HUES48 (cell line): ENCODE data around the gene NR2F6.

Experiments used
- H3K27ac ChIP-seq: one replicate; pipeline ENCODE4 v1.7.0; 2013; ENCODE audit warnings: low read depth, low read length, inconsistent platforms
- H3K27me3 ChIP-seq: 2 replicates; pipeline ENCODE4 v1.6.1; 2013; ENCODE audit warnings: mild to moderate bottlenecking, low read length; ENCODE audit not compliant: control insufficient read depth, insufficient read depth
- H3K36me3 ChIP-seq: 2 replicates; pipeline ENCODE4 v1.6.1; 2013; ENCODE audit warnings: low read length; ENCODE audit not compliant: control insufficient read depth, insufficient read depth
- H3K4me1 ChIP-seq: 2 replicates; pipeline ENCODE4 v1.6.1; 2013; ENCODE audit warnings: mild to moderate bottlenecking, low read length; ENCODE audit not compliant: control insufficient read depth, insufficient read depth
- H3K4me3 ChIP-seq: 2 replicates; pipeline ENCODE4 v1.5.1; 2013; ENCODE audit warnings: mild to moderate bottlenecking, low read depth, low read length
- H3K9ac ChIP-seq: 2 replicates; pipeline ENCODE4 v1.6.1; 2013; ENCODE audit warnings: mild to moderate bottlenecking, low read depth, low read length, moderate library complexity
- H3K9me3 ChIP-seq: 2 replicates; pipeline ENCODE4 v1.6.1; 2013; ENCODE audit warnings: low read length; ENCODE audit not compliant: control insufficient read depth, insufficient read depth

Gene NR2F6

DNA sequence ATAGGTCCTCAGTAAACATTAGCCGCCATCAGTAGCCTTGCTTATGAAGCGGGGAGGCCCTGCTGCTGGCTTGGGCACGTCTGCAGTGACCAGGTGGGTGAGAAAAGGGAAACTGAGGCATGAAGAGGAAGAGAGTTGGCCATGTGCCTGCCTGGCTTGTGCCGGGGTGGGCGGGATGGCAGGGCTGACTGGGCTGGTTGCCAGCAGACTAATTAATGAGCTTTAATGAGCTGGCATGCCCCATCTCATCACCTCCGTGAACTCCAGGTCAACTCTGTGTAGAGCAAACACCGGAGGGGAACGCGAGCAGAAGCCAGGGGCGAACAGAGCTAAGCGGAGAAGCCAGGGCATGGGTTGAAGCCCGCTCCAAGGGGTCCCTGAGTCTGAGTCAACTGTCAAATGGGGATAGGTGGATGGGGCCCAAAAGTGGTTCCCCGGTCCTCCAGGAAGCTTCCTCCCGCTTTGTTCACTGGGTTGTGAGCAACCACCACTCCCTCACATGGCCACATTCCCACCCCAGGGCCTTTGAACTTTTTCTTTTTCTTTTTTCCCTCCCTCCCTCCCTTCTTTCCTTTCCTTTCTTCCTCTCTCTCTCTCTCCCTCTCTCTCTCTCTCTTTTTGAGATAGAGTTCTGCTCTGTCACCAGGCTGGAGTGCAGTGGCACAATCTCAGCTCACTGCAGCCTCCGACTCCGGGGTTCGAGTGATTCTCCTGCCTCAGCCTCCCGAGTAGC lies 8.7 kb downstream of the NR2F6 start:
- peaks cover 39% of the 10 kb centered on the region for H3K36me3 ChIP-seq
- no peak overlapping the region for H3K4me3 ChIP-seq
- no peak overlapping the region for H3K9ac ChIP-seq
- no peaks in the 10 kb centered on the region for H3K9me3 ChIP-seq
- no peaks in the 10 kb centered on the region for H3K27me3 ChIP-seq
- H3K27ac ChIP-seq: peak overlapping the region; percentile 71
- H3K4me1 ChIP-seq: peaks cover 13% of the 10 kb centered on the region; the same call in 1 of the 2 replicates

DNA sequence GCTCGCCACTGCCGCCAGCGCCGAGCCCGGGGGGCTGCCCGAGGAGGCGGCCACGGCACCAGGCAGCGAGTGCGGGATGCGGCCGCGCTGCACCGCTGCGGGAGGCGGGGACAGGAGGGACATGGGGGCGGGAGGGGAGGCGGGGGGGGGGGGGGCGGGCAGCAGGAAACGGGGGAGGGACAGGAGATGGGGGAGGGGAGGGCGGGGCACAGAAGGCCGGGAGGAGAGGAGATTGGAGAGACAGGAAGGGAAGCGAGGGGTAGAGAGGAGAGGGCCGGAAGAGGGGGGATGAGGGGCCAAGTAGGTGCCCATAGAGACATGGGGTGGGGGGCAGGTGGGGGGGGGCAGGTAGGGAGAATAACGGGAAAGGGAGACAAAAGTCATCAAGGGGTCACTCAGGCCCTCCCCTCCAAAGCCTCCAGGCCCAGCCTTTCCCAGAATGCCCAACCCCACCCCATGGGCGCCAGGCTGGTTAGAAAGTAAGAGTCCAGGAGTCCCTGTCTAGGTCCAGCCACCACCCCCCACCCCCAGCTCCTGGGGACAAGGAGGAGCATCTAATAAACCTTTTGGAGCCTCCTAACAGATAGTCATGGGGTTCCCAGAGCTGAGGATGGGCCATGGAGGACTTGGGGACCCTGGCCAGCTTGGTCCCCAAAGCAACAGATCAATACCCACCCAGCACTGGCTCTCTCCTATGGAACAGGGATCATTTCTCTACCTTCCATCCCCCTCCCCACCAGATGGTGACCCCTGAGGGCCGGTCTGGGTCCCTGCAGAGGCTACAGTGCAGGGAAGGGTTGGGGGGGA lies 9.5 kb downstream of the NR2F6 start:
- H3K27me3 ChIP-seq: no peaks in the 10 kb centered on the region
- H3K9me3 ChIP-seq: no peaks in the 10 kb centered on the region
- H3K4me3 ChIP-seq: peak overlapping the region; percentile 75
- H3K9ac ChIP-seq: peak overlapping the region; percentile 53
- peaks cover 13% of the 10 kb centered on the region; the same call in 1 of the 2 replicates for H3K4me1 ChIP-seq
- H3K27ac ChIP-seq: peak overlapping the region; percentile 89
- H3K36me3 ChIP-seq: peaks cover 45% of the 10 kb centered on the region

DNA sequence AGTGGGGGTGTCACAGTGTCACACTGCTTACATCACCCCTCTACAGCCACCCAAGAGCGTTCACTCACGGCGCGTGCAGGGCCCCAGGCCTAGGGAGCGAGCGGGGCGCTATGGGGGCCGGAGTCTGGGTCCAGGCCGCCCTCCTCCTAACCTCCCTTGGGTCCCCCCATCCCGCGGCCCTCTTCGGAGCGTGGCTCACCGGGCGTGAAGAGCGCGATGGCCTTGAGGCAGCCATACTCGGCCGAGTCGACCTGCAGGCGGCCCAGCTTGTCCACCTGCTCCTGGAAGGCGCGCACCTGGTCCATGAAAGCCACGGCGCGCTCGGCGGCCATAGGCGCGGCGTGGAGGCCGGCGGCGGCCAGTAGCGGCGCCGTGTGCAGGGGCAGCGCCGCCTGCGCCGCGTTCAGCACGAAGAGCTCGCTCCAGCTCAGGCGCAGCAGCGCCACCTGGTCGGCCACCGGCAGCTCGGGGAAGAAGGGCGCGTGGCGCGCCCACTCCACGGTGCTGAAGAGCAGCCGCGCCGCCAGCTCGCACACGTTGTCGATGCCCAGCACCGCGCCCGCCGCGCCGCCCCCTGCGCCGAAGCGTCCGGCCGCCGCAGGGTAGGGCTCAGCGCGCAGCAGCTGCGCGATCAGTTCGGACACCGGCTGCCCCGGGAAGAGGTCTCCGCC lies 10.3 kb downstream of the NR2F6 start:
- peaks cover 13% of the 10 kb centered on the region; the same call in 1 of the 2 replicates for H3K4me1 ChIP-seq
- H3K9ac ChIP-seq: peak overlapping the region; percentile 53
- H3K4me3 ChIP-seq: peak overlapping the region; percentile 75
- peaks cover 52% of the 10 kb centered on the region for H3K36me3 ChIP-seq
- H3K27ac ChIP-seq: peak overlapping the region; percentile 89
- H3K9me3 ChIP-seq: no peaks in the 10 kb centered on the region
- H3K27me3 ChIP-seq: no peaks in the 10 kb centered on the region

DNA sequence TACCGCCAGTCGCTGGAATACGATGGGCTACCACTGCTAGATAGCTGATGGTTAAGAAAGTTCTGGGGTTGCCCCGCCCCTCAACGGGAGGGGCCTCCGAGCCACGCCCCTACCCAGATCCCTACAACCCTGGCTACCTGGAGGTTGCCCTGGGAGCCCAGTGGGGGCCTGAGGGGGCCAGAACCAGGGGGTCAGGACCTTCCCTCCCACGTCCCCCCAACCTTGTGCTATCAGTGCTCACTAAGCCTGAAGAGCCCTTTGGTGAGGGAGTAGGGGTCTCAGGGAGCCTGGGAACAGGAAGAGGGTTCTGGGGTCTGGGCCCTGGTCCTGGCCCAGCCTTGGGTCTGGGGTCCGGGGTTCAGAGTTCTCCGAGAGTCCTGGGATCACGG lies 10.8 kb downstream of the NR2F6 start:
- Histone ChIP-seq H3K4me1 (peaks cover 13% of the 10 kb centered on the region; the same call in 1 of the 2 replicates), H3K9me3 (no peaks in the 10 kb centered on the region), H3K9ac (peak overlapping the region; percentile 53; the same call in 1 of the 2 replicates), H3K36me3 (peaks cover 51% of the 10 kb centered on the region), H3K27ac (peak overlapping the region; percentile 89), H3K4me3 (peak overlapping the region; percentile 75), H3K27me3 (no peaks in the 10 kb centered on the region)

DNA sequence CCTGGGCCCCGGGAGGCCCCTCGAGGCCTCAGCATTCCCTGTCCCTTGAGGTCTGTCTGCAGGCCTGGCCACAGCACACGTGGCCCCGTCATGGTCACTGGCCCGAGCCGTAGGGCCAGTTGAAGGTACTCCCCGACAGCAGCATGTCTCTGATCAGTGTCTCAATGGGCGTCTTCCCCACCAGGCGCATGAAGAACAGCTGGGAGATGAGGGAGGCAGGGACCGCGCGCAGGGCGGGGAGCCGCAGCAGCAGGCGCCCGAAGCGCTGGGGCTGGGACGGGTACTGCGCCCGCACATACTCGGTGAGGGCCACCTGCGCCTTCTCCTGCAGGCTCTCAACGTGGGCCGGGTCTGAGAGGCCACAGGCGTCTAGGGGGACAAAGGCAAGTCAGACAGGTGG lies 13.5 kb downstream of the NR2F6 start:
- peaks cover 42% of the 10 kb centered on the region for H3K36me3 ChIP-seq
- H3K27me3 ChIP-seq: no peaks in the 10 kb centered on the region
- peaks cover 13% of the 10 kb centered on the region; the same call in 1 of the 2 replicates for H3K4me1 ChIP-seq
- H3K9ac ChIP-seq: no peak overlapping the region
- H3K27ac ChIP-seq: no peak overlapping the region
- no peaks in the 10 kb centered on the region for H3K9me3 ChIP-seq
- no peak overlapping the region for H3K4me3 ChIP-seq

DNA sequence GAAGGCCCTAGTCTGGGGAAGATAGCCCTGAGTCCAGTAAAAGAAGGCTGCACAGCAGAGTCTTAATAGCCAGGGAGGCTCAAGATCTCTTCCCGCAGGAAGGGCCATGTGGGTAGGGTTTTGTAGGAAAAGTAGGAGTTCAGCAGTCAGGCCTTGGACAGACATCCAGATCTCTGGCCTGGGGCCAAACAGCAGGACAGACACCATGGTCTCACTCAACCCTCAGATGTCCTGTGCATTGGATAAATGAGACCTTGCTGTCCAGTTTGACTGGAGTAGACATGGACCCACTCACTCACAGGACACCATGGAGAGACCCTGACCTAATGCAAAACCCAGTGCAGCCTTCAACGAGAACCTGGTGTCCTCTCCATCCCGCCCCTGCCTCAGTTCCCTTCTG lies 15.8 kb downstream of the NR2F6 start:
- no peaks in the 10 kb centered on the region for H3K9me3 ChIP-seq
- no peaks in the 10 kb centered on the region for H3K27me3 ChIP-seq
- peaks cover 4% of the 10 kb centered on the region; the same call in 1 of the 2 replicates for H3K4me1 ChIP-seq
- peaks cover 42% of the 10 kb centered on the region for H3K36me3 ChIP-seq
- no peak overlapping the region for H3K27ac ChIP-seq
- H3K9ac ChIP-seq: no peak overlapping the region
- H3K4me3 ChIP-seq: no peak overlapping the region

DNA sequence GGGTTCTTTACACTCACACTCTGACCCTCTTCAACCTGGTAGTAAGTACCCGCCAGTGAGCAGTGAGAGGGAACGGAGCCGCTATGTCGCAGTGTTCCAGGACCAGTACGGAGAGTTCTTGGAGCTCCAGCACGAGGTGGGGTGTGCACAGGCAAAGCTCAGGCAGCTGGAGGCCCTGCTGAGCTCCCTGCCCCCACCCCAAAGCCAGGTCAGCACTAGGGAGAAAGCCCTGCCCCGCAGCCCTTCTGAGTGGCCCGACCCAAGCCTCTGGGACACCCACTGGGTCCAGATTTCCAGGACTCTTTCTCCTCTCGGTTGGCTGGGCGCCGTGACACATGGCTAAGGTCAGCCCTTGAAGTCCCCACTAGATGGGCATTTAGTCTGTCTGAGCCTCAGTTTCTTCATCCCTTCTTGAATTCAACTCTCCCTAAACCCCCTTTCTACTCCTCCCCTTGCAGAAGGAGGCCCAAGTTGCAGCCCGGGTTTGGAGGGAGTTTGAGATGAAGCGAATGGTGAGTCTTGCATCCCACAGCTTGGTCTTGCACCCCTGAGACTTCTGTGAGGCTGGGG lies 17.8 kb downstream of the NR2F6 start:
- no peak overlapping the region for H3K4me3 ChIP-seq
- H3K9me3 ChIP-seq: no peaks in the 10 kb centered on the region
- no peaks in the 10 kb centered on the region for H3K27me3 ChIP-seq
- H3K9ac ChIP-seq: no peak overlapping the region
- H3K27ac ChIP-seq: no peak overlapping the region
- no peaks in the 10 kb centered on the region for H3K4me1 ChIP-seq
- H3K36me3 ChIP-seq: peaks cover 29% of the 10 kb centered on the region

DNA sequence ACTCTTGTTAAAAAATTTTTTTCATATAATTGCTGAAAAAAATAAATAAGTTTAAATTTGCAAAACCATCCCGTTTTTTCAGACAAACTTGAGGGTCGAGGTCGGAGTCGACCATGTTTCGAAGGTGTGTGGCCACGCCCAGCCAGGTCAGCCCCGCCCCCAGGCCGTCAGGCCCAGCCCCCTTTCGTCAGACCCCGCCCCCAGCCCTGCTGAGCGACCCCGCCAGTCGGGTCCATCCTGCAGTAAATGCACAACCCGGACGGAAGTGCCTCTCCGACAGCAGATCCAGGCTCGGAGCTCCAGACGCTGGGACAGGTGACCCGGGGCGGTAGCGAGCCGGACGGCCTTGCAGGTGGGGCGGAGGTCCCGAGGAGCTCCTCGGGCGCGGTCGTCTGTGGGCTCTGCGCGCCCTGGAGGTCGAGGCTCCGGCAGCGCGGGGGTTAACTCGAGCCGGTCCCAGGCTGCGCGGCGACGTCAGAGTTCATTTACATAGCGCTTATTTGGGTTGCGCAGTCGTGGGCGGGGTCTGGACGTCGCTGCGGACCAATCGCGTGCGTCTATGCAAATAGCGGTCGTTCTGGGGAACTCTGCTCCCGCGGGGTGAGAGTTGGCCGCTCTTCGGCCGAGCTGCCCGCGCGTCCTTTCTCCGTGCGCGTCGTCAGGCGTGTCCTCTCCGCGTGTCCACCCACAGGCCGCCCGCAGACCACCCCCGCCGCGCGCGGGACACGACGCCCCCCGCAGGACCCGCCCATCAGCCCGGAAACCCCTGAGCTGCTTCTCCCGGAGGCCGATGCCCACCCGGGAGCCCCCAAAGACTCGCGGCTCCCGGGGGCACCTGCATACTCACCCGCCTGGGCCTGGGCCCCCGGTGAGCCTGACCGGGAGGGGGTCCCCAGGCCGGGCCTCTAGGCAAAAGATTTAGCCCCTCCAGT lies 19.5 kb downstream of the NR2F6 start, which contains the start of gene OCEL1:
OCEL1 (plus strand) TSS at position 225 of the 932 bp plus-strand sequence; CDS start at position 247, 22 bp downstream.
- no peaks in the 10 kb centered on the region for H3K9me3 ChIP-seq
- peak within 1 kb of the TSS; percentile 98 for H3K27ac ChIP-seq
- H3K36me3 ChIP-seq: peaks cover 14% of the 10 kb centered on the region; the same call in 1 of the 2 replicates
- H3K4me1 ChIP-seq: no peaks in the 10 kb centered on the region
- peak within 1 kb of the TSS; percentile 58; the same call in 1 of the 2 replicates for H3K9ac ChIP-seq
- no peaks in the 10 kb centered on the region for H3K27me3 ChIP-seq
- peak within 1 kb of the TSS; percentile 85 for H3K4me3 ChIP-seq

DNA sequence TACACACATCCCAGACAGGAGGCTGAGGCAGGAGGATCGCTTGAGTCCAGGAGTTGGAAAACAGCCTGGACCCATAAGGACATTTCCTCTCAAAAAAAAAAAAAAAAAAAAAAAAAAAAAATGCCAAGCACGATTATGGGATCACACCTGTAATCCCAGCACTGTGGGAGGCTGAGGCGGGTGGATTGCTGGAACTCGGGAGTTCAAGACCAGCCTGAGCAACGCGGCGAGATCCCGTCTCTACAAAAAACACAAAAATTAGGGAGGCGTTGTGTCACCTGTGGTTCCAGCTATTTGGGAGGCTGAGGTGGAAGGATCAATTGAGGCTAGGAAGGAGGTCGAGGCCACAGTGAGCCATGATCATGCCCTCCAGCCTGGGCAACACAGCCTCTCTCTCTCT lies 20.7 kb downstream of the NR2F6 start:
- no peak overlapping the region for H3K27ac ChIP-seq
- H3K4me1 ChIP-seq: no peaks in the 10 kb centered on the region
- no peak overlapping the region for H3K4me3 ChIP-seq

More for the DNA sequence above, 20.7 kb downstream of the NR2F6 start:
- Histone ChIP-seq H3K36me3 (0 out of 2 replicates have a peak, but pooled peaks cover 6% of the 10 kb centered on the region), H3K9me3 (no peaks in the 10 kb centered on the region), H3K27me3 (no peaks in the 10 kb centered on the region), H3K9ac (no peak overlapping the region)
